Measurements from ENCODE around the gene MBNL3.

GRCh38 chrX:132474544-132475248 is 14.1 kb downstream of the MBNL3 start:
- TF ChIP-seq PRDM15 (CRISPR knock-in tag; IDR thresholded peaks at IDR 0.05) (no peak), E2F5 (CRISPR knock-in tag; IDR thresholded peaks at IDR 0.05) (no peak), IRF1 (CRISPR knock-in tag; IDR thresholded peaks at IDR 0.05) (no peak), CREB1 (CRISPR knock-in tag; IDR thresholded peaks at IDR 0.05) (no peak), IRF2 (CRISPR knock-in tag; IDR thresholded peaks at IDR 0.05; ENCODE audit: borderline replicate concordance, low read depth) (no peak), CTCF (IDR thresholded peaks at IDR 0.05) (no peak), ZNF423 (CRISPR knock-in tag; IDR thresholded peaks at IDR 0.05) (no peak)
